ENCODE measurements around the gene MPPED1. TPM values are rescaled to one million over a fixed set of nuclear protein-coding genes. Genes with fewer than 3 reads are reported as not detected.

The MPPED1 gene
- total RNA-seq, 4 donors from 2014 or later = not detected

DNA sequence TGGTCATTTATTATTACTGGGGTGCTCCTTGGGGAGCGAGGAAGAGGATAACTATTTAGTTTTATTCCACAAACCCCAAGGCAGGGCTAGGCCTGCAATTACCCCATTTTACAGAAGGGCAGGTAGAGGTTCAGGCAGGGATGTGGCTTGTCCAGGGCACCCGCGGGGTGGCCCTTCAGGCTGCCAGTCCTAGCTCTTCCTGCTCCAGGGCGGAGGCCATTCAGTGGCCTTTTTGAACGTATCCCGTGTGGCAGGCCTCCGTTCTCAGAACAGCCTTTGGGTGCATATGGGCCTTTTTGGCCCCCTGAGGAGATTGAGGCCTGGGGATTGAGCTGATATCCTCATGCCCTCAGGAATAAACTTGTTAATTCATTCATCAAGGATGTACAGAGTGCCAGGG lies 66.2 kb downstream of the MPPED1 start:
- DNase-seq = no peak

GRCh38 chr22:43478621-43479300 lies 66.9 kb downstream of the MPPED1 start:
- intact Hi-C loops (cut with DNase I) = no loop called here
- no peaks in the 10 kb centered on the region for H3K36me3 ChIP-seq
- no peaks in the 10 kb centered on the region for H3K4me1 ChIP-seq
- WGBS, 2 donors = 85 to 93% methylated on average over 8 to 13 of the region's 21 CpGs
- no peak for DNase-seq
- no peak overlapping the region for H3K27ac ChIP-seq
- H3K9me3 ChIP-seq = no peaks in the 10 kb centered on the region
- no peak overlapping the region for H3K4me3 ChIP-seq
- TF ChIP-seq, protein P1, sequence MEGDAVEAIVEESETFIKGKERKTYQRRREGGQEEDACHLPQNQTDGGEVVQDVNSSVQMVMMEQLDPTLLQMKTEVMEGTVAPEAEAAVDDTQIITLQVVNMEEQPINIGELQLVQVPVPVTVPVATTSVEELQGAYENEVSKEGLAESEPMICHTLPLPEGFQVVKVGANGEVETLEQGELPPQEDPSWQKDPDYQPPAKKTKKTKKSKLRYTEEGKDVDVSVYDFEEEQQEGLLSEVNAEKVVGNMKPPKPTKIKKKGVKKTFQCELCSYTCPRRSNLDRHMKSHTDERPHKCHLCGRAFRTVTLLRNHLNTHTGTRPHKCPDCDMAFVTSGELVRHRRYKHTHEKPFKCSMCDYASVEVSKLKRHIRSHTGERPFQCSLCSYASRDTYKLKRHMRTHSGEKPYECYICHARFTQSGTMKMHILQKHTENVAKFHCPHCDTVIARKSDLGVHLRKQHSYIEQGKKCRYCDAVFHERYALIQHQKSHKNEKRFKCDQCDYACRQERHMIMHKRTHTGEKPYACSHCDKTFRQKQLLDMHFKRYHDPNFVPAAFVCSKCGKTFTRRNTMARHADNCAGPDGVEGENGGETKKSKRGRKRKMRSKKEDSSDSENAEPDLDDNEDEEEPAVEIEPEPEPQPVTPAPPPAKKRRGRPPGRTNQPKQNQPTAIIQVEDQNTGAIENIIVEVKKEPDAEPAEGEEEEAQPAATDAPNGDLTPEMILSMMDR (IDR thresholded peaks at IDR 0.05) = no peak
- no peak for TF ChIP-seq POLR2A (IDR thresholded peaks at IDR 0.05)
- peaks cover 0 to 6% (median 0%) of the 10 kb centered on the region in 4 donors for H3K27me3 ChIP-seq

More for the DNA sequence above, 66.2 kb downstream of the MPPED1 start:
- intact Hi-C loops (cut with DNase I) = no loop called here
- Histone ChIP-seq H3K27ac (no peak overlapping the region), H3K4me1 (no peaks in the 10 kb centered on the region), H3K9me3 (no peaks in the 10 kb centered on the region), H3K4me3 (no peak overlapping the region), H3K27me3 (peaks cover 0 to 8% (median 0%) of the 10 kb centered on the region in 4 donors), H3K36me3 (no peaks in the 10 kb centered on the region)
- TF ChIP-seq, protein P1 (IDR thresholded peaks at IDR 0.05) = no peak
- TF ChIP-seq POLR2A (IDR thresholded peaks at IDR 0.05) = no peak
- WGBS, 2 donors = 100% methylated on average over 4 of the region's 7 CpGs; no CpG with 5 or more reads in 1 of the 2 donors

DNA sequence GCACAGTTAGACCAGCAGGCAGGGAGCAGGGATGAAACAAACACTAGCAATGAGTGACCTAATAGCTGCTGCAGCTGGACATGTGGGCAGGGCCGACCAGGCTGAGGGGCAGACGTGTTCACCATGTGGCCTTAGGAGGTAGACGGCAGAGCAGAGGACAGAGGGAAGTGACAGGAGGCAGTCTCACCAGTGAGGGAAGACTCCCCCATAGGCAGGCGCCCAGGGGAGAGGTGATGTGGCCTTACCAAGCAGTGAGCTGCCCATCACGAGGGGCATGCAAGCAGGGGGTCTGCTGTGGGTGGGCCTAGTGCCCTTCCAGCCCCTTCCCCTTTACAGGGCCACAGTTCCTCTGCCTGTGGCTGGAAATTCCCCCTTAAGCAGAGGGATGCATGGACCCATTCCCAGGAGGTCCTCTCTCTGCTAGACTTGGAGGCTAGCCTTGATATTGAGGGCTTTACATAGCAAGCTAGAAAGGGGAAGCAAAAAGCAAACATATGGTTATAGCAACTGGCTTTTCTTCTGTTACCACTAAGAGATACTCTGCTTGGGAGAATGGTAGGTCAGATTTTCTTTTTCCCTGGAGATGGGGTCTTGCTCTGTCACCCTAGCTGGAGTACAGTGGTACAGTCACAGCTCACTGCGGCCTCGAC lies 67.6 kb downstream of the MPPED1 start:
- no peaks in the 10 kb centered on the region for H3K4me1 ChIP-seq
- no peaks in the 10 kb centered on the region for H3K9me3 ChIP-seq
- H3K27ac ChIP-seq = no peak overlapping the region
- 80 to 92% methylated on average over 4 to 6 of the region's 7 CpGs for WGBS, 2 donors
- no peaks in the 10 kb centered on the region for H3K36me3 ChIP-seq
- intact Hi-C loops (cut with DNase I) = no loop called here
- peaks cover 0 to 12% (median 1%) of the 10 kb centered on the region in 4 donors for H3K27me3 ChIP-seq
- TF ChIP-seq, protein P1 (IDR thresholded peaks at IDR 0.05) = no peak
- TF ChIP-seq POLR2A (IDR thresholded peaks at IDR 0.05) = no peak
- DNase-seq = no peak
- no peak overlapping the region for H3K4me3 ChIP-seq

GRCh38 chr22:43479962-43480361 lies 68.1 kb downstream of the MPPED1 start:
- 79 to 93% methylated on average over 3 to 5 of the region's 7 CpGs for WGBS, 2 donors
- H3K36me3 ChIP-seq = no peaks in the 10 kb centered on the region
- H3K4me3 ChIP-seq = no peak overlapping the region
- H3K4me1 ChIP-seq = no peaks in the 10 kb centered on the region
- no peaks in the 10 kb centered on the region for H3K9me3 ChIP-seq
- H3K27ac ChIP-seq = no peak overlapping the region
- peaks cover 0 to 17% (median 1%) of the 10 kb centered on the region in 4 donors for H3K27me3 ChIP-seq
- intact Hi-C loops (cut with DNase I) = no loop called here
- DNase-seq = no peak
- TF ChIP-seq POLR2A (IDR thresholded peaks at IDR 0.05) = no peak
- TF ChIP-seq, protein P1 (IDR thresholded peaks at IDR 0.05) = no peak

- H3K4me1 ChIP-seq = no peaks in the 10 kb centered on the region
- no peak for TF ChIP-seq POLR2A (IDR thresholded peaks at IDR 0.05)
- TF ChIP-seq, protein P1 (IDR thresholded peaks at IDR 0.05) = no peak
- H3K4me3 ChIP-seq = no peak overlapping the region
- WGBS, 2 donors = 52 to 57% methylated on average over 12 to 18 of the region's 18 CpGs
- no peak for DNase-seq
- H3K36me3 ChIP-seq = no peaks in the 10 kb centered on the region
- no peak overlapping the region for H3K27ac ChIP-seq
- peaks cover 0 to 30% (median 1%) of the 10 kb centered on the region in 4 donors for H3K27me3 ChIP-seq
- H3K9me3 ChIP-seq = no peaks in the 10 kb centered on the region
- intact Hi-C loops (cut with DNase I) = no loop called here
Measured at GRCh38 chr22:43481568-43482317, 69.9 kb downstream of the MPPED1 start.

All from esophagus squamous epithelium (tissue), 5 donors.